ENCODE measurements around the gene RPS6KA5. TPM values are rescaled to one million over a fixed set of nuclear protein-coding genes. Genes with fewer than 3 reads are reported as not detected.

Gene RPS6KA5
- total and polyA plus RNA-seq, 2 donors (not counting 1 experiment from before 2014, with no cell fraction given): 6.0 to 34.6 TPM

DNA sequence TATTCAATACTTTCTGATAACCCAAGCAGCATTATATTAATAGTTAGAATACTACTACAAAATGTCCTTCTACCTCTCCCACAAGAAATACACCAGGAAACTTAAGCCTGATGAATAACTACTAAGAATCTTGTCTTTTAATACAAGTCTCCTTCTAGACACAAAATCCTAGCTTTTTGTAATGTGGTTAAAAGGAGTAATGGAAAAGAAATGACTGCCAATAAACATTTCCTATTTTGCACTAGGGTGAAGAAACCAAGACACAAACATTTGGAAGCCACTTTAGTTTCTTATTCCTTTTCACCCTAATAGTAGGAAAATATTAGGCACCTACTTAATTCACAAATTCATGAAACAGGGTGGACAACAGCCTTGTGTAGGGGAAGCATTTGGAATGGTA lies 192.9 kb downstream of the RPS6KA5 start:
- Histone ChIP-seq H3K36me3 (replicated peaks in 1 of 2; ENCODE audit: control extremely low read depth in 1 of 2, control insufficient read depth in 1 of 2, extremely low read depth in 1 of 2, insufficient read depth in 2 of 2, low read length in 1 of 2) (peaks cover 6 to 7% of the 10 kb centered on the region in 2 experiments), H2AFZ (ENCODE audit: insufficient read depth, low read depth, low read length, poor library complexity, severe bottlenecking) (no peak overlapping the region), H3K27ac (ENCODE audit: low read length in 2 of 2) (no peak overlapping the region), H3K4me2 (replicated peaks; ENCODE audit: low read depth, low read length, poor library complexity, severe bottlenecking) (no peak overlapping the region), H3K4me3 (ENCODE audit: control extremely low read depth in 1 of 5, extremely low read depth in 1 of 5, insufficient read depth in 1 of 5, low read depth in 2 of 5, low read length in 4 of 5) (no peak overlapping the region), H3K9ac (ENCODE audit: low read length) (no peak overlapping the region), H3K27me3 (replicated peaks in 1 of 4; ENCODE audit: control extremely low read depth in 1 of 4, control insufficient read depth in 3 of 4, insufficient read depth in 4 of 4, low read length in 3 of 4) (no peaks in the 10 kb centered on the region), H3K79me2 (ENCODE audit: control insufficient read depth, insufficient read depth, low read length) (no peaks in the 10 kb centered on the region), H4K20me1 (ENCODE audit: control insufficient read depth, insufficient read depth, low read length, poor library complexity, severe bottlenecking) (no peaks in the 10 kb centered on the region), H3K4me1 (ENCODE audit: control insufficient read depth in 2 of 2, insufficient read depth in 2 of 2, low read length in 2 of 2) (no peaks in the 10 kb centered on the region), H3K9me3 (ENCODE audit: control extremely low read depth in 1 of 3, control insufficient read depth in 2 of 3, insufficient read depth in 1 of 3, low read length in 2 of 3) (no peaks in the 10 kb centered on the region)
- H3K9me3 Mint-ChIP-seq (ENCODE audit: insufficient read depth): no peaks in the 10 kb centered on the region
- no peaks in the 10 kb centered on the region for H3K4me1 Mint-ChIP-seq
- DNase-seq (no peak), ATAC-seq (ENCODE audit: low read depth) (no peak)
- H3K4me3 Mint-ChIP-seq: no peak overlapping the region
- POLR2A ChIA-PET: no interaction called here
- no peak overlapping the region for H3K27ac Mint-ChIP-seq
- TF ChIP-seq EZH2 (IDR thresholded peaks at IDR 0.05; ENCODE audit: borderline replicate concordance, insufficient read depth, low read depth, low read length, poor library complexity, severe bottlenecking): no peak
- TF ChIP-seq, protein P1, sequence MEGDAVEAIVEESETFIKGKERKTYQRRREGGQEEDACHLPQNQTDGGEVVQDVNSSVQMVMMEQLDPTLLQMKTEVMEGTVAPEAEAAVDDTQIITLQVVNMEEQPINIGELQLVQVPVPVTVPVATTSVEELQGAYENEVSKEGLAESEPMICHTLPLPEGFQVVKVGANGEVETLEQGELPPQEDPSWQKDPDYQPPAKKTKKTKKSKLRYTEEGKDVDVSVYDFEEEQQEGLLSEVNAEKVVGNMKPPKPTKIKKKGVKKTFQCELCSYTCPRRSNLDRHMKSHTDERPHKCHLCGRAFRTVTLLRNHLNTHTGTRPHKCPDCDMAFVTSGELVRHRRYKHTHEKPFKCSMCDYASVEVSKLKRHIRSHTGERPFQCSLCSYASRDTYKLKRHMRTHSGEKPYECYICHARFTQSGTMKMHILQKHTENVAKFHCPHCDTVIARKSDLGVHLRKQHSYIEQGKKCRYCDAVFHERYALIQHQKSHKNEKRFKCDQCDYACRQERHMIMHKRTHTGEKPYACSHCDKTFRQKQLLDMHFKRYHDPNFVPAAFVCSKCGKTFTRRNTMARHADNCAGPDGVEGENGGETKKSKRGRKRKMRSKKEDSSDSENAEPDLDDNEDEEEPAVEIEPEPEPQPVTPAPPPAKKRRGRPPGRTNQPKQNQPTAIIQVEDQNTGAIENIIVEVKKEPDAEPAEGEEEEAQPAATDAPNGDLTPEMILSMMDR (IDR thresholded peaks at IDR 0.05): no peak
- CTCF ChIA-PET: interaction anchor here (1.7 kb wide), 1 partner anchor 9 kb away, joined by 3 read pairs; no protein-coding TSS in a partner anchor
- intact Hi-C loops (cut with micrococcal nuclease): no loop called here
- H3K27me3 Mint-ChIP-seq: no peaks in the 10 kb centered on the region

DNA sequence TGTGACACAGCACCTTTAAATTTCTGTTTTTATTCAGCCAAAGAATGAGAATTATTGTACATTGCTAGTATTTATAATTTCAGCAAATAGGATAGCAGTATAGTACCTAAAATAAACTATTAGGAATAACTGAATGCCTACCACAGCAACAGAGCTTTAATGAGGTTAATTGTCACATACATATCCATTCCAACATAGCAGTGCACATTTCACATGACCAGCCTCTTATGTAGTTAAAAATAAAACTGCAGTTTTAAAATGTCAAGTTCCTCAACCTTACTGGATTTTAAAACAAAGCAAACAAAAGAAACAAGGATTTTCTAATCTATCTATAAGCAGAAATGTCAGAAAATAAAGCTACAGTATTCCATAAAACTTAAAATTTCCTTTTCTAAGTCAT lies 193.6 kb downstream of the RPS6KA5 start:
- Histone ChIP-seq H3K4me2 (replicated peaks; ENCODE audit: low read depth, low read length, poor library complexity, severe bottlenecking) (no peak overlapping the region), H3K4me3 (ENCODE audit: control extremely low read depth in 1 of 5, extremely low read depth in 1 of 5, insufficient read depth in 1 of 5, low read depth in 2 of 5, low read length in 4 of 5) (no peak overlapping the region), H3K9me3 (ENCODE audit: control extremely low read depth in 1 of 3, control insufficient read depth in 2 of 3, insufficient read depth in 1 of 3, low read length in 2 of 3) (no peaks in the 10 kb centered on the region), H3K9ac (ENCODE audit: low read length) (no peak overlapping the region), H3K27ac (ENCODE audit: low read length in 2 of 2) (no peak overlapping the region), H3K36me3 (replicated peaks in 1 of 2; ENCODE audit: control extremely low read depth in 1 of 2, control insufficient read depth in 1 of 2, extremely low read depth in 1 of 2, insufficient read depth in 2 of 2, low read length in 1 of 2) (peaks cover 2 to 4% of the 10 kb centered on the region in 2 experiments), H4K20me1 (ENCODE audit: control insufficient read depth, insufficient read depth, low read length, poor library complexity, severe bottlenecking) (no peaks in the 10 kb centered on the region), H3K4me1 (ENCODE audit: control insufficient read depth in 2 of 2, insufficient read depth in 2 of 2, low read length in 2 of 2) (no peaks in the 10 kb centered on the region), H3K27me3 (replicated peaks in 1 of 4; ENCODE audit: control extremely low read depth in 1 of 4, control insufficient read depth in 3 of 4, insufficient read depth in 4 of 4, low read length in 3 of 4) (no peaks in the 10 kb centered on the region), H2AFZ (ENCODE audit: insufficient read depth, low read depth, low read length, poor library complexity, severe bottlenecking) (no peak overlapping the region), H3K79me2 (ENCODE audit: control insufficient read depth, insufficient read depth, low read length) (no peaks in the 10 kb centered on the region)
- no peak overlapping the region for H3K27ac Mint-ChIP-seq
- ChIA-PET CTCF (interaction anchor here (1.7 kb wide), 1 partner anchor 8 kb away, joined by 3 read pairs; no protein-coding TSS in a partner anchor), POLR2A (no interaction called here)
- H3K27me3 Mint-ChIP-seq: no peaks in the 10 kb centered on the region
- H3K4me3 Mint-ChIP-seq: no peak overlapping the region
- intact Hi-C loops (cut with micrococcal nuclease): no loop called here
- no peaks in the 10 kb centered on the region for H3K9me3 Mint-ChIP-seq (ENCODE audit: insufficient read depth)
- no peaks in the 10 kb centered on the region for H3K4me1 Mint-ChIP-seq
- no peak for ATAC-seq (ENCODE audit: low read depth)
- no peak for DNase-seq
- TF ChIP-seq EZH2 (IDR thresholded peaks at IDR 0.05; ENCODE audit: borderline replicate concordance, insufficient read depth, low read depth, low read length, poor library complexity, severe bottlenecking): no peak
- TF ChIP-seq, protein P1 (IDR thresholded peaks at IDR 0.05): no peak
